Caco-2 (cell line): ENCODE data around the gene TRIM8. TPM values are rescaled to one million over a fixed set of nuclear protein-coding genes. Genes with fewer than 3 reads are reported as not detected.

Experiments used
- BruUV-seq: library from RNA; stranded (reverse); fragments of 400-500 nt; replicated peaks from 2 replicates; lab custom pipeline; 2021; lab: Mats Ljungman, UMichigan
- CTCF ChIA-PET: fragments of 300-600 bp; sonication (Branson Sonifier 250); formaldehyde crosslinking; loops from one replicate; lab custom pipeline; 2022; ENCODE audit warnings: antibody characterized with exemption; lab: Charles Lee
- POLR2A ChIA-PET: fragments of 300-600 bp; sonication (Branson Sonifier 250); formaldehyde crosslinking; loops from one replicate; lab custom pipeline; 2022; ENCODE audit warnings: antibody characterized with exemption; lab: Charles Lee
- DNase-seq, 2 experiments: peaks; one replicate each; pipeline versions ENCODE4 v3.0.0 to v3.0.0-alpha.2; 2020 to 2022
- H3K27me3 ChIP-seq: replicated peaks from 2 replicates; pipeline ENCODE4 v1.6.0; 2011; ENCODE audit warnings: low read length; ENCODE audit not compliant: control insufficient read depth, insufficient read depth
- H3K36me3 ChIP-seq: 2 replicates; pipeline ENCODE4 v1.5.1; 2011; ENCODE audit warnings: low read length; ENCODE audit not compliant: control insufficient read depth, insufficient read depth
- H3K4me1 ChIP-seq: fragments of 250-450 bp; sonication (Bioruptor Pico); 2 replicates; pipeline ENCODE4 v1.5.1; 2020; ENCODE audit warnings: mild to moderate bottlenecking
- H3K4me3 ChIP-seq: 2 replicates; pipeline ENCODE4 v1.5.1; 2011; ENCODE audit warnings: low read depth, mild to moderate bottlenecking, control low read depth, low read length
- H3K9me3 ChIP-seq: fragments of 250-450 bp; sonication (Bioruptor Pico); 2 replicates; pipeline ENCODE4 v1.5.1; 2020; ENCODE audit warnings: mild to moderate bottlenecking, moderate library complexity
- H3K27ac Mint-ChIP-seq: one replicate; pipeline ENCODE4 v1.8.0; 2022; ENCODE audit warnings: mixed read lengths; ENCODE audit not compliant: unreplicated experiment
- H3K27me3 Mint-ChIP-seq: one replicate; pipeline ENCODE4 v1.8.0; 2022; ENCODE audit warnings: mixed read lengths; ENCODE audit not compliant: insufficient read depth, unreplicated experiment
- H3K36me3 Mint-ChIP-seq: one replicate; pipeline ENCODE4 v1.8.0; 2022; ENCODE audit warnings: mild to moderate bottlenecking, mixed read lengths; ENCODE audit not compliant: insufficient read depth, unreplicated experiment
- H3K4me1 Mint-ChIP-seq: one replicate; pipeline ENCODE4 v1.8.0; 2022; ENCODE audit warnings: low read depth, mixed read lengths; ENCODE audit not compliant: unreplicated experiment
- H3K4me3 Mint-ChIP-seq: one replicate; pipeline ENCODE4 v1.8.0; 2022; ENCODE audit warnings: mild to moderate bottlenecking, moderate library complexity, mixed read lengths; ENCODE audit not compliant: unreplicated experiment
- H3K9me3 Mint-ChIP-seq: one replicate; pipeline ENCODE4 v1.8.0; 2022; ENCODE audit warnings: mixed read lengths; ENCODE audit not compliant: unreplicated experiment
- CTCF ChIP-seq, 2 experiments: fragments of 200-600 bp in 1 of 2; IDR thresholded peaks; 1 replicate in 1 of 2; 2 replicates in 1 of 2; pipeline versions ENCODE4 v1.5.1 to v1.8.0; 2011 to 2022; ENCODE audit warnings: antibody characterized with exemption in 1 of 2, control low read depth in 1 of 2, inconsistent platforms in 1 of 2, low read depth in 1 of 2, low read length in 1 of 2, mild to moderate bottlenecking in 1 of 2, moderate library complexity in 1 of 2; ENCODE audit not compliant: insufficient read depth in 1 of 2, severe bottlenecking in 1 of 2, unreplicated experiment in 1 of 2
- intact Hi-C: fragments of 100-400 bp; cut with micrococcal nuclease; formaldehyde crosslinking; loops from one replicate; pipeline ENCODE4 v1.10.0; 2022; ENCODE audit not compliant: unreplicated experiment
- total RNA-seq: library from RNA; stranded (reverse); gene quantifications from 2 replicates; pipeline ENCODE4 v1.2.3, GENCODE V29; 2022

Gene TRIM8
- total RNA-seq, 1 experiment from 2014 or later = 40.9 TPM

GRCh38 chr10:102601639-102602038, 42.6 kb upstream of the TRIM8 start:
- CTCF ChIA-PET = interaction anchor here (0.9 kb wide), 1 partner anchor 99 kb away, joined by 3 read pairs; the partner anchor contains the start of gene ACTR1A

GRCh38 chr10:102602272-102603045, 41.8 kb upstream of the TRIM8 start:
- H3K27me3 ChIP-seq = no peaks in the 10 kb centered on the region
- POLR2A ChIA-PET = no interaction called here
- no peak overlapping the region for H3K27ac Mint-ChIP-seq
- H3K9me3 ChIP-seq = no peaks in the 10 kb centered on the region
- H3K27me3 Mint-ChIP-seq = no peaks in the 10 kb centered on the region
- no peaks in the 10 kb centered on the region for H3K36me3 Mint-ChIP-seq
- H3K4me3 ChIP-seq = no peak overlapping the region
- no peak overlapping the region for H3K4me3 Mint-ChIP-seq
- CTCF ChIA-PET = interaction anchor here (0.9 kb wide), 1 partner anchor 100 kb away, joined by 3 read pairs; the partner anchor contains the start of gene ACTR1A
- TF ChIP-seq CTCF (IDR thresholded peaks at IDR 0.05; ENCODE audit: insufficient read depth in 1 of 2, low read depth in 1 of 2, low read length in 1 of 2, severe bottlenecking in 1 of 2, unreplicated experiment in 1 of 2) = no peak
- H3K9me3 Mint-ChIP-seq = no peaks in the 10 kb centered on the region
- peaks cover 9% of the 10 kb centered on the region for H3K4me1 Mint-ChIP-seq
- no peaks in the 10 kb centered on the region; the same call in 1 of the 2 replicates for H3K36me3 ChIP-seq
- intact Hi-C loops = no loop called here
- H3K4me1 ChIP-seq = peaks cover 36% of the 10 kb centered on the region
- DNase-seq = no peak
- no TSS peak for BruUV-seq

More at GRCh38 chr10:102601639-102602038, 42.6 kb upstream of the TRIM8 start:
- Histone ChIP-seq H3K9me3 (no peaks in the 10 kb centered on the region), H3K4me1 (peaks cover 36% of the 10 kb centered on the region), H3K27me3 (no peaks in the 10 kb centered on the region), H3K4me3 (no peak overlapping the region), H3K36me3 (no peaks in the 10 kb centered on the region; the same call in 1 of the 2 replicates)
- H3K27ac Mint-ChIP-seq = no peak overlapping the region
- H3K9me3 Mint-ChIP-seq = no peaks in the 10 kb centered on the region
- POLR2A ChIA-PET = no interaction called here
- H3K36me3 Mint-ChIP-seq = no peaks in the 10 kb centered on the region
- intact Hi-C loops = no loop called here
- H3K27me3 Mint-ChIP-seq = no peaks in the 10 kb centered on the region
- BruUV-seq = no TSS peak
- no peak for DNase-seq
- H3K4me3 Mint-ChIP-seq = no peak overlapping the region
- H3K4me1 Mint-ChIP-seq = peaks cover 9% of the 10 kb centered on the region
- no peak for TF ChIP-seq CTCF (IDR thresholded peaks at IDR 0.05; ENCODE audit: insufficient read depth in 1 of 2, low read depth in 1 of 2, low read length in 1 of 2, severe bottlenecking in 1 of 2, unreplicated experiment in 1 of 2)

- Mint-ChIP-seq H3K9me3 (no peaks in the 10 kb centered on the region), H3K27ac (peak overlapping the region; percentile 54), H3K27me3 (no peaks in the 10 kb centered on the region), H3K4me3 (no peak overlapping the region), H3K4me1 (peaks cover 7% of the 10 kb centered on the region), H3K36me3 (no peaks in the 10 kb centered on the region)
- no peak for DNase-seq
- H3K36me3 ChIP-seq = no peaks in the 10 kb centered on the region; the same call in 1 of the 2 replicates
- intact Hi-C loops = no loop called here
- H3K9me3 ChIP-seq = no peaks in the 10 kb centered on the region
- CTCF ChIA-PET = no interaction called here
- no peaks in the 10 kb centered on the region for H3K27me3 ChIP-seq
- H3K4me3 ChIP-seq = no peak overlapping the region
- no TSS peak for BruUV-seq
- POLR2A ChIA-PET = no interaction called here
- no peak for TF ChIP-seq CTCF (IDR thresholded peaks at IDR 0.05; ENCODE audit: insufficient read depth in 1 of 2, low read depth in 1 of 2, low read length in 1 of 2, severe bottlenecking in 1 of 2, unreplicated experiment in 1 of 2)
- H3K4me1 ChIP-seq = peaks cover 31% of the 10 kb centered on the region
Observed at GRCh38 chr10:102603946-102604345, 40.3 kb upstream of the TRIM8 start.
